Left lung (tissue), 10 donors: ENCODE measurements around the gene AMPD1. TPM values are rescaled to one million over a fixed set of nuclear protein-coding genes. Genes with fewer than 3 reads are reported as not detected.

Experiments used
- ATAC-seq: fragments of 200-7000 bp; cut with Tn5 transposase; one replicate; pipeline ENCODE4 v1.9.1; 2020; ENCODE audit warnings: moderate library complexity
- DNase-seq, 4 donors: peaks; one replicate each; pipeline ENCODE4 v3.0.0-alpha.2; 2013 to 2020
- H3K27ac ChIP-seq, 2 donors: fragments of 200-600 bp; sonication (generic) in 1 of 2; one replicate each; pipeline versions ENCODE4 v1.5.0 to v1.8.0; 2020 to 2021
- H3K27me3 ChIP-seq, 2 donors: fragments of 200-600 bp; sonication (generic) in 1 of 2; one replicate each; pipeline versions ENCODE4 v1.5.0 to v1.8.0; 2020 to 2021
- H3K36me3 ChIP-seq, 2 donors: fragments of 200-600 bp; sonication (generic) in 1 of 2; one replicate each; pipeline versions ENCODE4 v1.5.0 to v1.8.0; 2020 to 2021
- H3K4me1 ChIP-seq, 2 donors: fragments of 200-600 bp; one replicate each; pipeline ENCODE4 v1.8.0; 2021
- H3K4me3 ChIP-seq, 2 donors: fragments of 200-600 bp; sonication (generic) in 1 of 2; one replicate each; pipeline versions ENCODE4 v1.5.0 to v1.8.0; 2020 to 2021; ENCODE audit warnings: mild to moderate bottlenecking in 1 of 2
- H3K9me3 ChIP-seq, 2 donors: fragments of 200-600 bp; sonication (generic) in 1 of 2; one replicate each; pipeline versions ENCODE4 v1.5.0 to v1.8.0; 2020 to 2021
- CTCF ChIP-seq, 2 donors: fragments of 200-600 bp; sonication (generic) in 1 of 2; IDR thresholded peaks; one replicate each; pipeline versions ENCODE4 v1.5.0 to v1.8.0; 2021; ENCODE audit warnings: antibody characterized with exemption in 2 of 2
- intact Hi-C, 2 donors: fragments of 100-400 bp; cut with DNase I; formaldehyde crosslinking; loops; one replicate each; pipeline versions ENCODE4 v1.11.2 to v1.14.2; 2022
- polyA plus RNA-seq, 6 donors: library from polyadenylated mRNA; unstranded; fragments of 120-200 nt; gene quantifications; one replicate each; pipeline ENCODE4 v1.2.1, GENCODE V29; 2013; ENCODE audit not compliant: insufficient read length in 6 of 6
- total RNA-seq, 2 donors: library from RNA; stranded (reverse); fragmentation: NEBNext Ultra II Directional; extraction: Animal tissue kit (Norgen Biotek cat#: 25700); gene quantifications; one replicate each; pipeline ENCODE4 v1.2.1, GENCODE V29; 2021
- donor health status: DM: no; HTN: yes; CAD: no.
- donor health status: DM: no; HTN: no; CAD: no.

The AMPD1 gene
- total and polyA plus RNA-seq, 8 donors, result 0.79 TPM; not detected in 7

DNA sequence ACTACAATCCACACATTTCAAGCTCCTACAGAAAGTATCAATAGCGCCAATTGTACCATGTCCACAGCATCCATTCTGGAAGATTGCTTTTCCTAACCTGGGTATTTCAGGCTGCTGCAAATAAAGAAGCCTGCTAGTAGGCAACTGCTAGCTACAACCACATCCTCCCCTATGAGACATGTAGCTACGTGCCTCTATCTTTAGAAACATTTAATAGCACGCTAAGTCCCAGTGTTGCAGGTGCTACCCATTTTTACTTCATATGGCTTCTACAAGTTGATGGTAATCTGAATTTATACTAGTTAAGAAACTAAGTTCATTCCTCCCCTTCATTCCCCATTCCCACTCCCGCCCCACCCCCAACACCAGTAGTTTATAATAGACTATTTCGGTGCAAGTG, 7.4 kb upstream of the AMPD1 start:
- intact Hi-C loops, result no loop called here
- Histone ChIP-seq H3K9me3 (no peaks in the 10 kb centered on the region), H3K27ac (no peak overlapping the region), H3K27me3 (no peaks in the 10 kb centered on the region), H3K36me3 (peaks cover 0 to 26% of the 10 kb centered on the region in 2 donors), H3K4me1 (no peaks in the 10 kb centered on the region), H3K4me3 (no peak overlapping the region)
- no peak for TF ChIP-seq CTCF (IDR thresholded peaks at IDR 0.05)
- no peak for ATAC-seq
- DNase-seq, result no peak

DNA sequence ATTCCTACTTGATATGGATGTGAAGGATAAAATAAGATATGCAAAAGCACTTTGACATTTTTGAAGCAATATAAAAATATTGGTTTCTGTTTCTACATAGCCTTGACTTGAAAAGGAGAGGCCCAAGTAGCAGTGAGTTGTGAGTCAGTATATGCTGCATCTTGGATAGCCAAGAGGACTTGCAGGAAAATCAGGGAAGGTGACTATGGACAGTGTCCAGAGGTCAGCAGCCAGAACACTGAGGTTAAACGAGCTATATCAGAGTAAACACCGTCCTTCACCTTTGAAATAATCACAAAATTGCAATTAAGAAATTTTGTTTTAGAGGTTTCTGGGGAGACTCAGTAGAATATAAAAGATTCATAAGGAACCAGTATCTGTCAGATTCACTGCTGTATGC, 6.6 kb upstream of the AMPD1 start:
- H3K4me3 ChIP-seq, result no peak overlapping the region
- no peaks in the 10 kb centered on the region for H3K9me3 ChIP-seq
- peaks cover 0 to 18% of the 10 kb centered on the region in 2 donors for H3K36me3 ChIP-seq
- DNase-seq (no peak), ATAC-seq (no peak)
- intact Hi-C loops, result no loop called here
- H3K27ac ChIP-seq, result no peak overlapping the region
- no peaks in the 10 kb centered on the region for H3K27me3 ChIP-seq
- H3K4me1 ChIP-seq, result no peaks in the 10 kb centered on the region
- TF ChIP-seq CTCF (IDR thresholded peaks at IDR 0.05), result no peak

DNA sequence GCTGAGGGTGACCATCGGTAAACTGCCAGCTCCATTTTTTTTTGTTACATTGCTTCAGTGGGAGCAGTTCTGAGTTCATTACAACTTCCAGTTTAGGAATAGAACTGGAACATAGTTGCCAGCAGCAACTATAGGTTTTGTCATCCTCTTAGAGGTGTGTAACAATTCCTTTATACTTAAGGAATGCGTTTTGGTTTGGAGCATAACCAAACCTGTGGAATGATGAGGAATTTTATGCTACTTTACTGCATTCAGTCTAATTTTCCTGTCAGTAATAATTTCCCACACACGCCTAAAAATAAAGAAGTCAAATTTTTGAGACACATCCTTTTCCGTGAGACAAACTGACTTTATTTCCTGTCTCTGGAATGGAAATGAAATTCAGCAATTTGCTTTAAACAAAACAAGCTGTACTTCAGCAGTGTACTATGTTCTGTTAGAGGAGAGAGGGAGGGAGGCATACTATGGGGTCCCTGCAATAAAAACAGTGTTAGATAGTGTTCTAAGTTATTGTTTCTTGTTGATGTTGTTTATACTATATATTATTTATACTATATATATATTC, 4.8 kb upstream of the AMPD1 start:
- DNase-seq (no peak), ATAC-seq (no peak)
- H3K4me1 ChIP-seq, result no peaks in the 10 kb centered on the region
- no peak for TF ChIP-seq CTCF (IDR thresholded peaks at IDR 0.05)
- no peak overlapping the region for H3K27ac ChIP-seq
- H3K4me3 ChIP-seq, result no peak overlapping the region
- H3K9me3 ChIP-seq, result no peaks in the 10 kb centered on the region
- intact Hi-C loops, result no loop called here
- no peaks in the 10 kb centered on the region for H3K27me3 ChIP-seq
- H3K36me3 ChIP-seq, result no peaks in the 10 kb centered on the region

- H3K27me3 ChIP-seq, result peaks cover 0 to 5% of the 10 kb centered on the region in 2 donors
- DNase-seq (no peak), ATAC-seq (no peak)
- H3K36me3 ChIP-seq, result no peaks in the 10 kb centered on the region
- intact Hi-C loops, result no loop called here
- H3K27ac ChIP-seq, result no peak overlapping the region
- no peak for TF ChIP-seq CTCF (IDR thresholded peaks at IDR 0.05)
- no peaks in the 10 kb centered on the region for H3K9me3 ChIP-seq
- H3K4me3 ChIP-seq, result no peak overlapping the region
- H3K4me1 ChIP-seq, result no peaks in the 10 kb centered on the region
Observed at GRCh38 chr1:114696810-114697209, 1.5 kb upstream of the AMPD1 start.

- no peak overlapping the region for H3K4me3 ChIP-seq
- H3K36me3 ChIP-seq, result no peaks in the 10 kb centered on the region
- no peak for DNase-seq
- TF ChIP-seq CTCF (IDR thresholded peaks at IDR 0.05), result no peak
- H3K27ac ChIP-seq, result no peak overlapping the region
- no peaks in the 10 kb centered on the region for H3K4me1 ChIP-seq
- ATAC-seq, result no peak
- peaks cover 0 to 5% of the 10 kb centered on the region in 2 donors for H3K27me3 ChIP-seq
- intact Hi-C loops, result no loop called here
- H3K9me3 ChIP-seq, result no peaks in the 10 kb centered on the region
Observed at GRCh38 chr1:114694540-114695310, 621 bp downstream of the AMPD1 start.
